Fibroblast of skin of right biceps (primary cell): ENCODE results near the gene PRPF19.
"Not testable (repeated sequence)": the region's sequence is repeated elsewhere in the genome, so short reads cannot be mapped to it uniquely, and the experiment has no call there.

Source experiments
- DNase-seq: peaks from one replicate; pipeline ENCODE4 v3.0.0-alpha.2; 2013

Gene PRPF19

DNA sequence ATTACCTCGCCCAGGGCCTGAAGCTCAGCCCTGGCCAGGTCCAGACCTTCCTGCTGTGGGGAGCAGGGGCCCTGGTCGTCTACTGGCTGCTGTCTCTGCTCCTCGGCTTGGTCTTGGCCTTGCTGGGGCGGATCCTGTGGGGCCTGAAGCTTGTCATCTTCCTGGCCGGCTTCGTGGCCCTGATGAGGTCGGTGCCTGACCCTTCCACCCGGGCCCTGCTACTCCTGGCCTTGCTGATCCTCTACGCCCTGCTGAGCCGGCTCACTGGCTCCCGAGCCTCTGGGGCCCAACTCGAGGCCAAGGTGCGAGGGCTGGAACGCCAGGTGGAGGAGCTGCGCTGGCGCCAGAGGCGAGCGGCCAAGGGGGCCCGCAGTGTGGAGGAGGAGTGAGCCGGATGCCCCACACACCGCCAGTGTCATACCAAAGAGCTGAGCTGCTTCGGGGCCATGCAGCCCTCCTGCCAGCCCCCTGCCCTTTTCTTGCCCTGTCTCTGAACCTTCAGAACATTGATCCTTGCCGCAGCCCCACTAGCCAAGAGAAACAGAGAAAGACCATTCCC lies 15.5 kb upstream of the PRPF19 start:
- no peak for DNase-seq

GRCh38 chr11:60921259-60921658 lies 14.9 kb upstream of the PRPF19 start:
- no peak for DNase-seq

GRCh38 chr11:60919956-60920355 lies 13.6 kb upstream of the PRPF19 start:
- no peak for DNase-seq

- no peak for DNase-seq
Measured at GRCh38 chr11:60919320-60919719, 12.9 kb upstream of the PRPF19 start.

GRCh38 chr11:60918939-60919265 lies 12.5 kb upstream of the PRPF19 start:
- DNase-seq: peak; percentile 53

- no peak for DNase-seq
Measured at GRCh38 chr11:60918251-60918938, 12.0 kb upstream of the PRPF19 start.

- no peak for DNase-seq
Measured at GRCh38 chr11:60917267-60917666, 10.9 kb upstream of the PRPF19 start.

GRCh38 chr11:60916669-60917206 lies 10.4 kb upstream of the PRPF19 start:
- DNase-seq: no peak

DNA sequence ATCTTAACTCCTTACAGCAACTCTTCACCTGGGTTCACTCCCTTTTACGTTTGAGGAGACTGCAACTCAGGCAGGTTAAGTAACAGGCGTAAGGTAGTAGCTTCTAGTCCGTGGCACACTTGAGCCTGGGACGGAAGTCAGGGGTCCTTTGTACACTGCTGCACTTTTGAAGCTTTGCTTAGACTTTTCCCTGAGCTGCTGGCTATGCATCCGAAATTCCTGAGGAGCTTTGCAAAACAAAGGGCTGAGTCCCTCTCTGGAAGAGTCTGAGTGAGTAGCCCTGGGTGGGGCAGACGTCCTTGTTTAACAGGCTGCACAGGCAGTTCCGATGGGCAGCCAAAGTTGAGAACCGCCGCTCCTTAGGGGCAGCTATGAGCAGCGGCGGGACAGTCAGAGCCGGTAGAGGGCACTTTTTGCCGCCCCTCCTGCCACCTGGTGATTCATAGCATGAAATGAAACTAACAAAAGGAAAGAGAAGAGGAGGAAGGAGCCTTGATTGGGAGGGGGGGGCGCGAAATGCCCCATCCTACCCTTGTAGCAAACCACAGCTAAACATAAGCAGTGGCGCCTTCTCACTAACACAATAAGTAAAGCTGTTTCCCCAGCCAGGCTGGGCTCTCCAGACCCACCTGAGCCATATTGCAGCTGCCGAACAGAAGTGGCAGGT lies 9.0 kb upstream of the PRPF19 start:
- DNase-seq: peak; percentile 58

- peak; percentile 32 for DNase-seq
Measured at GRCh38 chr11:60914633-60915247, 8.4 kb upstream of the PRPF19 start.

- peak; percentile 90 for DNase-seq
Measured at GRCh38 chr11:60913793-60914632, 7.6 kb upstream of the PRPF19 start, which contains the start of gene TMEM109. TMEM109 (plus strand) TSS chr11:60914158; CDS start chr11:60919694, 5,536 bp downstream.

GRCh38 chr11:60912851-60913528 lies 6.6 kb upstream of the PRPF19 start:
- DNase-seq: no peak

DNA sequence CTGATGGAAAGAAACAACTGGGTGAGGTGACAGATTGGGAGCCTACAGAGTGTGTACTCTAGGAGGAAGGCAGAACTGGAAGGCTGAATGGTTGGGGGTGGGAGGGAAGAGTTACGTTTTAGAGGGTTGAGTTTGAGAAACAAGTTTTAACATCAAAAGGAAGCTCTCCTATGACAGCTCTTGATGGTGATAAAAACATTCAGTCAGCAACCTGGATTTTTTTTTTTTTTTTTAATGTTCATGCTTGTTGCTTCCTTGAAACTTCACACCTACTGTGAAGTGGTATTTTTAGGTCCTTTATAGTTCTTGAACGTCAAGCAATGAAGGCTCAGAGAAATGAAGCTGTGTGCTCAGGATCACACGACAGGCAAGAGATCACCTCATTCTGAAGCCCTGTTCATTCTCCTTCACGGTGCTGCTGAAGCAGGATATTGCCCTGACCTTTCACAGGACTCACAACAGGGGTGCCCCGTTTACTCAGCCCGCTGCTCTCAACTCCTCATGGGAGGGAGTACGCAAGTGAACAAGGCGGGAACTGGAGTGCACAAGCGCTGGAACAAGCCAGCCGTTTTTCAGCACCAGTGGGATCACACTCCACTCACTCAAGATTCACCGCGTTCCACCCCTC lies 6.0 kb upstream of the PRPF19 start:
- DNase-seq: no peak

- DNase-seq: no peak
Measured at GRCh38 chr11:60910711-60911380, 4.5 kb upstream of the PRPF19 start.

- DNase-seq: no peak
Measured at GRCh38 chr11:60910281-60910687, 3.9 kb upstream of the PRPF19 start.

GRCh38 chr11:60909680-60910280 lies 3.4 kb upstream of the PRPF19 start:
- DNase-seq: not testable (repeated sequence)

DNA sequence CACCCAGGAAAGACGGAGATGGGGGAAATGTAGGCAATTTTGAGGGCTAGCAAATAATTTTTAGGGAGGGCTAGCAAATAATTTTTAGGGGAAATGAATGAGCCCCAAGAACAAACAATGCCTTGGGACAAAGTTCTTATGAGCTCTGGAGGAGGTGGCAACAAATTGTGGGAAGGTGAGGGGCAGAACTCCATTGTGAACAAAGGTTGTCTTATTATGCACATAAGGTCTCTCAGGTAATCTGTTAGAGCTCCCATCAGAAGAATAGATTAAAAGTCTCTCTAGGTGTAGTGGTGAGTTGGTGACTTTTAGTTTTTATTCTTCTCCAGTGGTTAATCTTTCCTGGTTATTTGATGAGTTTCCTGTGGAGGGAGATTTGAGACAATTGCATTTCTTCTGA lies 2.4 kb upstream of the PRPF19 start:
- DNase-seq: no peak

GRCh38 chr11:60905551-60906113 lies 753 bp downstream of the PRPF19 start:
- peak; percentile 65 for DNase-seq

GRCh38 chr11:60905047-60905446 lies 1.3 kb downstream of the PRPF19 start:
- DNase-seq: no peak

GRCh38 chr11:60902625-60903024 lies 3.8 kb downstream of the PRPF19 start:
- no peak for DNase-seq
